RWPE2 (cell line): ENCODE measurements around the gene MBOAT2.
"Not testable (repeated sequence)": the region's sequence is repeated elsewhere in the genome, so short reads cannot be mapped to it uniquely, and the experiment has no call there.

Experiments used
- ATAC-seq: fragments of 200-7000 bp; cut with Tn5 transposase; 3 replicates; pipeline ENCODE4 v1.9.1; 2021; ENCODE audit warnings: low read depth
- DNase-seq: peaks from one replicate; pipeline ENCODE4 v3.0.0-alpha.2; 2020; ENCODE audit warnings: low spot score
- H3K27ac ChIP-seq: fragments of 450-650 bp; 2 replicates; pipeline ENCODE4 v1.5.1; 2017; ENCODE audit warnings: mild to moderate bottlenecking; ENCODE audit not compliant: poor library complexity, severe bottlenecking
- H3K27me3 ChIP-seq: fragments of 250-450 bp; sonication (Bioruptor Pico); 2 replicates; pipeline ENCODE4 v1.5.1; 2021; ENCODE audit warnings: mild to moderate bottlenecking, moderate library complexity; ENCODE audit not compliant: insufficient read depth, poor library complexity, severe bottlenecking
- H3K36me3 ChIP-seq: fragments of 250-450 bp; sonication (Bioruptor Pico); 2 replicates; pipeline ENCODE4 v1.5.1; 2020; ENCODE audit warnings: low read depth, mild to moderate bottlenecking, moderate library complexity
- H3K4me1 ChIP-seq: fragments of 250-450 bp; sonication (Bioruptor Pico); 2 replicates; pipeline ENCODE4 v1.5.1; 2021; ENCODE audit warnings: mild to moderate bottlenecking, moderate library complexity; ENCODE audit not compliant: insufficient read depth, poor library complexity, severe bottlenecking
- H3K4me3 ChIP-seq: fragments of 250-450 bp; sonication (Bioruptor Pico); 2 replicates; pipeline ENCODE4 v1.5.1; 2021; ENCODE audit warnings: mild to moderate bottlenecking, moderate library complexity; ENCODE audit not compliant: severe bottlenecking
- H3K9me3 ChIP-seq: fragments of 250-450 bp; sonication (Bioruptor Pico); 2 replicates; pipeline ENCODE4 v1.5.1; 2021; ENCODE audit warnings: mild to moderate bottlenecking, moderate library complexity; ENCODE audit not compliant: severe bottlenecking
- TF ChIP-seq, protein P1 (sequence below): fragments of 450-650 bp; IDR thresholded peaks from one replicate; pipeline ENCODE4 v1.5.1; 2017; ENCODE audit warnings: mild to moderate bottlenecking, moderate library complexity; ENCODE audit not compliant: poor library complexity, severe bottlenecking

The MBOAT2 gene, protein sequence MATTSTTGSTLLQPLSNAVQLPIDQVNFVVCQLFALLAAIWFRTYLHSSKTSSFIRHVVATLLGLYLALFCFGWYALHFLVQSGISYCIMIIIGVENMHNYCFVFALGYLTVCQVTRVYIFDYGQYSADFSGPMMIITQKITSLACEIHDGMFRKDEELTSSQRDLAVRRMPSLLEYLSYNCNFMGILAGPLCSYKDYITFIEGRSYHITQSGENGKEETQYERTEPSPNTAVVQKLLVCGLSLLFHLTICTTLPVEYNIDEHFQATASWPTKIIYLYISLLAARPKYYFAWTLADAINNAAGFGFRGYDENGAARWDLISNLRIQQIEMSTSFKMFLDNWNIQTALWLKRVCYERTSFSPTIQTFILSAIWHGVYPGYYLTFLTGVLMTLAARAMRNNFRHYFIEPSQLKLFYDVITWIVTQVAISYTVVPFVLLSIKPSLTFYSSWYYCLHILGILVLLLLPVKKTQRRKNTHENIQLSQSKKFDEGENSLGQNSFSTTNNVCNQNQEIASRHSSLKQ

DNA sequence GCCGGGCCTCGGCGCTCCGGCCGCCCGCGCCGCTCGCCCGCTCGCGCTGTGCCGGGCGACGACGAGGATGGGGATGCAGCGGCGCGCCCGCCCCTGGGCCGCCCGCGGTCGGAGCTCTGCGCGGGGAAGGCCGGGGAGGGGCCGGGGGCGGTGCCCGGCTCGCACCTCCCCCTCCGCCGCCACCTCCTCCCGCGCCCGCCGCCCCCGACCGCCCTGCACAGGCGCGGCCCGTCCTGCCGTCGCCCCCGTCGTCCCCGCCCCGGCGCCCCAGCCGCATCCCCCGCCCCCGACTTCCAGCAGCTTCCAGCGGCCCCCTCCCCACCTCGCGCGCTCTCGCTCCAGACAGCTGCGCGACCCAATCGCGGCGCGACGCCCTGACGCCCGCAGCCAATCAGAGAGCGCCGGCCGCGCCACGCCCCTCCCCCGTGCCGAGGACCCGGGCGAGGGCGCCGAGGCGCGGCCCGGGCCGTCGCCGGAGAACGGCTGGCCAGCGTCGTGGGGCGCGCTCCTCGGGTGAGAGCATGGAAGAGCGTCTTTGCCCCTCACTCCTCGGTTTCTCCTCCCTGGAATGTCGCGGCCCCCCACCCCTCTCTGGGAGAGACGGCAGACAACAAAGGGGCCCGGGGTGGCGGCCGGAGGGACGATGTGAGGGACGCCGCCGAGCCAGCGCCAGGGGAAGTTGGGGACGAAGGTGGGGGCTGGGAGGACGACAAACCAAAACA lies at the start of gene MBOAT2:
Gene MBOAT2 (minus strand): TSS at position 69 of the 722 bp plus-strand sequence. CDS start 70 bp downstream, outside the sequence.
- H3K4me3 ChIP-seq: peak within 1 kb of the TSS; percentile 96
- H3K9me3 ChIP-seq: no peaks in the 10 kb centered on the region
- H3K4me1 ChIP-seq: peaks cover 40% of the 10 kb centered on the region
- TF ChIP-seq, protein P1, sequence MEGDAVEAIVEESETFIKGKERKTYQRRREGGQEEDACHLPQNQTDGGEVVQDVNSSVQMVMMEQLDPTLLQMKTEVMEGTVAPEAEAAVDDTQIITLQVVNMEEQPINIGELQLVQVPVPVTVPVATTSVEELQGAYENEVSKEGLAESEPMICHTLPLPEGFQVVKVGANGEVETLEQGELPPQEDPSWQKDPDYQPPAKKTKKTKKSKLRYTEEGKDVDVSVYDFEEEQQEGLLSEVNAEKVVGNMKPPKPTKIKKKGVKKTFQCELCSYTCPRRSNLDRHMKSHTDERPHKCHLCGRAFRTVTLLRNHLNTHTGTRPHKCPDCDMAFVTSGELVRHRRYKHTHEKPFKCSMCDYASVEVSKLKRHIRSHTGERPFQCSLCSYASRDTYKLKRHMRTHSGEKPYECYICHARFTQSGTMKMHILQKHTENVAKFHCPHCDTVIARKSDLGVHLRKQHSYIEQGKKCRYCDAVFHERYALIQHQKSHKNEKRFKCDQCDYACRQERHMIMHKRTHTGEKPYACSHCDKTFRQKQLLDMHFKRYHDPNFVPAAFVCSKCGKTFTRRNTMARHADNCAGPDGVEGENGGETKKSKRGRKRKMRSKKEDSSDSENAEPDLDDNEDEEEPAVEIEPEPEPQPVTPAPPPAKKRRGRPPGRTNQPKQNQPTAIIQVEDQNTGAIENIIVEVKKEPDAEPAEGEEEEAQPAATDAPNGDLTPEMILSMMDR: no peak
- ATAC-seq (peak; percentile 77), DNase-seq (peak; percentile 90)
- peak within 1 kb of the TSS; percentile 91 for H3K27ac ChIP-seq
- no peaks in the 10 kb centered on the region for H3K27me3 ChIP-seq
- H3K36me3 ChIP-seq: no peaks in the 10 kb centered on the region

DNA sequence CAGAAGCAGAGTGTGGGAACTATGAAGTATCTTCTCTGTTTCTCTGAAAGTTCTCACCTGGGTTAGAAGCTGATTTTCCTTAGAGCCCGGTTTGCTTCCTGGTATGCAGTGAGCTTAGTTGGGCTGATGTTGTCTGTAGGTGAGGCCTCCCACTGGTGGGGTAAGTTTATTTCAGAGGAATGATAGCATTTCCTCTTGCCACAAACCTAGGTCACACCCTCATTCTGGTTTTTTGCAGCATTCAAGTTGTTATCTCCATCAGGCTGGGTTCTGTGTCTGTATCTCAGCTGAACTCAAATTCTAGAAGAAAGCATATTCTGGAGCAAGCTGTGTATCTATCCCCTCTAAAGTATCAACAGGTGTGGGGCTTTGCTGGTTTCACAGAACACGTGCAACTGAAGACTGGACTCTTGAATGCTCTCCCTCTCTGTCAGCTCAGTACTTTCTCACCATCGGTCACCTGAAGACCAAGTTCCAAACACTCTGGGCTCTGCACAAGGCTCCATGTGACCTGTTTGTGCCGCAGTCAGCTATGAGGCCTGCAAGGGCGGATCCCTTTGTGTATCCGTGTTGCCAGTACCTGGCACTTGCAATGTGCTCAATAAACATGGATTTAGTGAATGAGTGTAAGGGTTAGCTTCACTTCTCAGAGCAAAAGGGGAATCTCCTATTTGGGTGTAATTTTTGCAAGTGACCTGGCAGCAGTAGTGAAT lies 49.5 kb upstream of the MBOAT2 start:
- peaks cover 4% of the 10 kb centered on the region for H3K4me1 ChIP-seq
- no peak overlapping the region for H3K27ac ChIP-seq
- TF ChIP-seq, protein P1: no peak
- no peak overlapping the region for H3K4me3 ChIP-seq
- no peaks in the 10 kb centered on the region for H3K36me3 ChIP-seq
- no peaks in the 10 kb centered on the region for H3K9me3 ChIP-seq
- ATAC-seq (no peak), DNase-seq (no peak)
- H3K27me3 ChIP-seq: no peaks in the 10 kb centered on the region

DNA sequence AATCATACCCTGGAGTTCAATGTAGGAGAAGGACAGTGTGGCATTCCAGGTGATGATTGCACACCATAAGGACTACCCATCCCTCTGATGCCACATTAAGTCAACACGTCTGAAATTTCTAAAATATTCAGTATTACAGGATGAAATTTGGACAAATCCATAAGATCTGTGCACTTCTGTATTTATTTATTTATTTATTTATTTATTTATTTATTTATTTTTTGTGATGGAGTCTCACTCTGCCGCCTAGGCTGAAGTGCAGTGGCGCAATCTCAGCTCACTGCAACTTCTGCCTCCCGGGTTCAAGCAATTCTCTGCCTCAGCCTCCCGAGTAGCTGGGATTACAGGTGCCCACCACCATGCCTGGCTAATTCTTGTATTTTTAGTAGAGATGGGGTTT lies 48.0 kb upstream of the MBOAT2 start:
- not testable (repeated sequence) for H3K27me3 ChIP-seq, H3K27ac ChIP-seq, H3K4me3 ChIP-seq, ATAC-seq, H3K36me3 ChIP-seq, DNase-seq, H3K9me3 ChIP-seq, H3K4me1 ChIP-seq

DNA sequence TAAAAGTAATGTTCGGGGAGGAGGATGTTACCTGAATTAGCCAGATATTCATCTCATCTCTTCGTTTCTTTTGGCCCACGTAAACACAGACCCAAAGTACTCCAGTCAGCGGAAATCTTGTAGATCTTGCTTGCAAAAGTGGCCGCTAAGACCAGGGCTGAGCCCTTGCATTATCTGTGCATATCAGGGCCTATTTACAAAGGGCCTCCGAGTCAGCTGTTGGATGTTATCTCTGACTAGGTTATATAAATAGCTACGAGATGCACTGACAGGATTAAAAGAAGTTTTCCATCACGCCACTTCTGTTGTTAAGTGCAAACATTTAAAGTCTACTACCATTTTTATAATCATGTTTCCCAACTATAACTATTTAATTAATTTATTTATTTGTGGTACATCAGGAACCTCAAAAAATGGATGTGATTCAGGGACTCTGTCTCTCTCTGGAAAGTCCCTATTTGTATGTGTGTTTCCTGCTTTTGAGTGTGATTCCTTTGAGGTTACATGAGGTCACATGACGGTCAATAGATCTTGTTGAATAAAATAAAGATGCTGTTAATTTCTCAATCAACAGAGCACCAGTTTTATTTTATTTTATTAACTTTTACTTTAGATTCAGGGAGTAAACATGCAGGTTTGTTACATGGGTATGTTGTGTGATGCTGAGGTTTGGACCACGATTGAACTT lies 46.8 kb upstream of the MBOAT2 start:
- DNase-seq (no peak), ATAC-seq (no peak)
- Histone ChIP-seq H3K27ac (no peak overlapping the region), H3K36me3 (no peaks in the 10 kb centered on the region), H3K27me3 (no peaks in the 10 kb centered on the region), H3K4me3 (no peak overlapping the region), H3K9me3 (no peaks in the 10 kb centered on the region), H3K4me1 (no peaks in the 10 kb centered on the region)
- TF ChIP-seq, protein P1: no peak
